Central memory CD8-positive, alpha-beta T cell (primary cell): ENCODE data around the gene LMAN1L.
A peak's percentile ranks its signal among the peaks of the same experiment; 100 is the strongest.

Experiments used
- ATAC-seq: fragments of 150-1000 bp; cut with Tn5 transposase; replicated peaks from 2 replicates; pipeline ENCODE4 v1.10.0; 2022; ENCODE audit warnings: mild to moderate bottlenecking, moderate FRiP score, moderate number of reproducible peaks; ENCODE audit not compliant: poor library complexity, severe bottlenecking; ENCODE audit errors: extremely low read depth
- DNase-seq, 2 donors: peaks; one replicate each; pipeline ENCODE4 v3.0.0; 2021; ENCODE audit warnings: low spot score in 2 of 2
- H3K27ac Mint-ChIP-seq: one replicate; pipeline ENCODE4 v1.8.0; 2022; ENCODE audit warnings: low read depth, mild to moderate bottlenecking, moderate library complexity, mixed read lengths
- H3K27me3 Mint-ChIP-seq: one replicate; pipeline ENCODE4 v1.8.0; 2022; ENCODE audit warnings: mixed read lengths
- H3K36me3 Mint-ChIP-seq: one replicate; pipeline ENCODE4 v1.8.0; 2022; ENCODE audit warnings: mild to moderate bottlenecking, moderate library complexity, mixed read lengths; ENCODE audit not compliant: insufficient read depth
- H3K4me1 Mint-ChIP-seq: one replicate; pipeline ENCODE4 v1.8.0; 2022; ENCODE audit warnings: mixed read lengths
- H3K4me3 Mint-ChIP-seq: one replicate; pipeline ENCODE4 v1.8.0; 2022; ENCODE audit warnings: mild to moderate bottlenecking, moderate library complexity, mixed read lengths
- H3K9me3 Mint-ChIP-seq: one replicate; pipeline ENCODE4 v1.8.0; 2022; ENCODE audit warnings: mixed read lengths

Gene LMAN1L

DNA sequence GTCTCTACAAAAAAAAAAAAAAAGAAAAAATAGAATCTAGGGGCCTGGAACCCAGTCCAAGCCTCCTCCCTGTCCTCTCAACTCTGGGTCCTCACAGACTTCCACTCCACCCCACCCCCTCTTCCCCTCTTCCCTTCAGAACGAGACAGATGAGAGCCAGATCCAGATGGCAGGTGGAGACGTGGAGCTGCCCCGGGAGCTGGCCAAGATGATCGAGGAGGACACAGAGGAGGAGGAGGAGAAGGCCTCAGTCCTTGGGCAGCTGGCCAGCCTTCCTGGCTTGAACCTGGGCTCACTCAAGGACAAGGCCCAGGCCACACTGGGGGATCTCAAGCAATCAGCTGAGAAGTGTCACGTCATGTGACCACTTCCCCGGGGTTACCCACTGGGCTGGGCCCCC is 17.4 kb downstream of the LMAN1L start:
- H3K9me3 Mint-ChIP-seq, result no peaks in the 10 kb centered on the region
- H3K36me3 Mint-ChIP-seq, result no peaks in the 10 kb centered on the region

GRCh38 chr15:74830868-74831267 is 18.2 kb downstream of the LMAN1L start:
- Mint-ChIP-seq H3K36me3 (peaks cover 2% of the 10 kb centered on the region), H3K27me3 (peaks cover 30% of the 10 kb centered on the region), H3K4me1 (peaks cover 9% of the 10 kb centered on the region), H3K27ac (no peak overlapping the region), H3K4me3 (no peak overlapping the region), H3K9me3 (no peaks in the 10 kb centered on the region)
- ATAC-seq (no peak), DNase-seq (no peak)

More for the DNA sequence above, 17.4 kb downstream of the LMAN1L start:
- H3K27ac Mint-ChIP-seq, result no peak overlapping the region
- DNase-seq (no peak), ATAC-seq (no peak)
- no peak overlapping the region for H3K4me3 Mint-ChIP-seq
- H3K27me3 Mint-ChIP-seq, result peaks cover 30% of the 10 kb centered on the region
- peaks cover 6% of the 10 kb centered on the region for H3K4me1 Mint-ChIP-seq

DNA sequence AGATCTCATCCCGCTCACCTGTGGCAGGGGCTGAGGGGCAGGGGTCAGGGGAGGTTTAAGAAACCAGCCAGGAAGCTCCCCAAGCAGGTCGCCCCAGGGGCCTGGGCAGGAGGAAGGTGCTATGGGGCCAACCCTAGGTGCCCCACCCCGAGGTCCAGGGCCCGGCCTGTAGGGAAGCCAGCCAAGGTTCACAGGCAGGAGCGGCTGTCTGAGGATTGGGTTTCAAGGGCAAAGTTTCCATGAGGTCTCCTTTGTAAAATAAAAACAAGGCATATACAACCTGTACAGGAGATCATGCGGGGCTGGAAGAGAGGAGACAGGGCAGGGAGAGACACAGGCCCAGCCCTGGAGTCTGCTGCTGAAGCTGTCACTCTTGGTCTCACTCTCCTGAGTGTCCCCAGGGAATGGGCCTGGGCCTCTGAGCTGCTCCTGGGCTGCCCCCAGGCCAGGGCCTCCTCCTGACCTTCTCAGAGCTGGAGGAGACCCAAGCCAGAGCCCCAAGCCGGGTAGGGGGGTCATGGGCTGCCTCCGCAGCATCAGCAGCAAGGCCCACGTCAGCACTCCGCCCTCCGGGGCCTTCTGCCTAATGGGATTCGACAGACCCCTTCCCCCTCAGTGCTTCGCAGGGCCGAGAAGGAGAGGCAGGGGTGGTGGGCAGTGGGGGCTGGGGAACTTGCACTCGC is 19.3 kb downstream of the LMAN1L start:
- H3K4me3 Mint-ChIP-seq, result no peak overlapping the region
- H3K9me3 Mint-ChIP-seq, result no peaks in the 10 kb centered on the region
- H3K27ac Mint-ChIP-seq, result no peak overlapping the region
- ATAC-seq (no peak), DNase-seq (no peak)
- H3K36me3 Mint-ChIP-seq, result peaks cover 3% of the 10 kb centered on the region
- H3K4me1 Mint-ChIP-seq, result peaks cover 4% of the 10 kb centered on the region
- peaks cover 21% of the 10 kb centered on the region for H3K27me3 Mint-ChIP-seq

- Mint-ChIP-seq H3K36me3 (peaks cover 3% of the 10 kb centered on the region), H3K27me3 (peaks cover 12% of the 10 kb centered on the region), H3K27ac (no peak overlapping the region), H3K9me3 (no peaks in the 10 kb centered on the region), H3K4me1 (peaks cover 4% of the 10 kb centered on the region), H3K4me3 (no peak overlapping the region)
- DNase-seq, result no peak
- no peak for ATAC-seq
These were observed 20.2 kb downstream of the LMAN1L start for GRCh38 chr15:74832826-74833225.

DNA sequence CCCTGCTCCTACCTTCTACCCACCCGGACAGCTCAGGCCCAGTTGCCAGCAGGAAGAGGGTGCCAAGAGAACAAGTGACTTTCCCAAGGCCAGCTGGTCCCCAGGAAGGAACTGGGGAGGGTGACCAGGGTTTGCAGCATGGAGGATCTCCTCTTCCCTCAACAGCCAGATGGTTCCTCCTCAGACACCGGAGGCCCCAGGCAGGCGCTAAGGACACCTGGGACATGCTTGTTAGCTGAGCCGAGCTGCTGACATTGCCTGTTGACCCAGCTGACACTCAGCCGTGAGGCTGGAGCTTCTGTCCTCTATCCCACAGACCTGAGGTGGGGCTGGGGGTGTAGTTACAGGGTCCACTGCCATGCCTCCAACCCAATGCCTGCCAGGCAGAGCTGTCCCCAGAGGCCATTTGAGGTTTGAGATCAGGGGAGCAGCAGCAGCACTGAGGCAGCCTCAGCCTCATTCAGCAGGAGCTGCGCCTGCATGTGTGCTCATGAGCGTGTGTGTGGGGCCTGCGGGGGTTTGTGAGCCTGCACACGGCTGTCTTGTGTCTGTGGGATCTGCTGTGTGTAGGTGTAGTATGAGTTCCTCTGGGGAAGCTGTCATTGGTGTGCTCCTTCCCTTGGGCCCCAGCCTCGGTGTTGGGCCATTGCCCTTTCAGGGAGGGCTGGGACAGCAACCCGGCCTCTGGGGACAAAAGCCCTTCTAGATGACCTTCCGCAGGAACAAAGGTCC is 20.9 kb downstream of the LMAN1L start:
- Mint-ChIP-seq H3K27me3 (peaks cover 5% of the 10 kb centered on the region), H3K27ac (no peak overlapping the region), H3K4me1 (peaks cover 4% of the 10 kb centered on the region), H3K4me3 (no peak overlapping the region), H3K36me3 (peaks cover 3% of the 10 kb centered on the region), H3K9me3 (no peaks in the 10 kb centered on the region)
- DNase-seq (no peak), ATAC-seq (no peak)

- peak; percentile 28 for ATAC-seq
- peaks cover 4% of the 10 kb centered on the region for H3K4me1 Mint-ChIP-seq
- H3K27me3 Mint-ChIP-seq, result no peaks in the 10 kb centered on the region
- DNase-seq, result peak in 1 of 2 donors; percentile 33
- H3K9me3 Mint-ChIP-seq, result no peaks in the 10 kb centered on the region
- peaks cover 3% of the 10 kb centered on the region for H3K36me3 Mint-ChIP-seq
- H3K27ac Mint-ChIP-seq, result no peak overlapping the region
- H3K4me3 Mint-ChIP-seq, result no peak overlapping the region
These were observed 22.7 kb downstream of the LMAN1L start for GRCh38 chr15:74835312-74835823.

DNA sequence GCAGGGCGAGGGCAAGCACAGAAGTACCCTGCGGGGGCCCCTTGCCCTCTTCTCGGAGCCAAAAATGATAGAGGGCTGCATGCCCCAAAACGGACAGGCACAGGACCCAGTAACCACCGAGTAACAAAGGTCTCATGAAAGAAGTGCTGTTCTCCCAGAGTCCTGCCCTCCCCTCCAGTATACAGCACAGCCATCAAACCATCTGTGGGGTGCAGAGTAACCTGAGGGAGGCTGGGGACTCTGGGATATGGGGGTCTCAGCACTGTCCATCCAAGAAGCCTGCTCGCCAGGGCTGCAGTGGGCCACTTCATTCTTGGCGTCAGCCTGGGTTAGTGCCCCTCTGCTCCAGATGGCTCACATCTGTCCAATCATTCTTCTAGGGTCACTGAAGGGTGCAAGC is 24.2 kb downstream of the LMAN1L start:
- H3K27me3 Mint-ChIP-seq, result no peaks in the 10 kb centered on the region
- H3K9me3 Mint-ChIP-seq, result no peaks in the 10 kb centered on the region
- no peak for ATAC-seq
- no peak overlapping the region for H3K27ac Mint-ChIP-seq
- H3K36me3 Mint-ChIP-seq, result peaks cover 3% of the 10 kb centered on the region
- H3K4me1 Mint-ChIP-seq, result peaks cover 17% of the 10 kb centered on the region
- DNase-seq, result no peak
- no peak overlapping the region for H3K4me3 Mint-ChIP-seq

DNA sequence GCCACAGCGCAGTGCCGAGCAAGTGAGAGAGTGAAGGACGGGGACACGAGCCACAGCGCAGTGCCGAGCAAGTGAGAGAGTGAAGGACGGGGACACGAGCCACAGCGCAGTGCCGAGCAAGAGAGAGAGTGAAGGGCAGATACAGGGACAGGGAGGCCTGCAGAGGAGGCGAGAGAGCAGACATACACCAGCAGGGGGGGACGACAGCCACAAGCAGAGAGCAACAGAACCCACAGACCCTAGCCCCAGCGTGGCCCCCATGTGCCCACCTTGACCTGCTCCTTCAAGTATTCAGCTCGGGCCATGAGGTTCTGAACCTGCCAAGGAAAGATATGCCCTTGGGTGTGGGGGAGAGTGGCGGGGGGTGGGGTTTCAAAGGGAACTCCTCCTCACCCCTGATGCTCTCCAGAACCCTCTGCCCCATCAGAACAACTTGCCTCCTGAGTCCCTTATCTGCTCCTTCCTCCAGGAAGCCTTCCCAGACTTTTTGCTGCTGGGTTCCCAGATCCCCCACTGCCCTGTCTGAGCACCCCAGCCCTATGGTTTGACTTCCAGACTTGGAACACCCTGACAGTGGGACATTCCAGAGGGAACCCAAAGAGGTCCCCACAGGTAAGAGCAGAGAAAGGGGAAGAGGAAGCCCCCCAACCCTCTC is 25.0 kb downstream of the LMAN1L start:
- Mint-ChIP-seq H3K9me3 (no peaks in the 10 kb centered on the region), H3K27ac (peak overlapping the region; percentile 67), H3K27me3 (no peaks in the 10 kb centered on the region), H3K4me1 (peaks cover 23% of the 10 kb centered on the region), H3K4me3 (no peak overlapping the region), H3K36me3 (peaks cover 5% of the 10 kb centered on the region)
- DNase-seq (no peak), ATAC-seq (no peak)

DNA sequence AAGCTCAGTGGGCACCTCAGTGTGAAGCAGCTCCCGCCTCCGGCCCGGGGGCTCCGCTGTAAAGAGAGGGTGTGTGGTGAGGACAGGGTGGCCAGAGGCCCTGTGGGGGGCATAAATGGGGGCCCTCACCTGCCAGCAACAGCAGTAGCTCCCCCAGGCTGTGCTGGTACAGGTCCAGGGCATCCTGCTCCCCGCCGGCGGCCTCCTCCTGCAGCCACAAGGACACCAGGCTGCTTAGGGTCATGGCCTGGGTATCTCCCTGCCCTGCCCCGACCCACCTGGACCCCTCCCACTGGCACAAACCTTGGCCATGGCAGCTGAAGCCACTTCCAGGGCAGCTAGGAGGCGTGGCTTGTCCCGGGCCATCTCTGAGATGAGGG is 25.5 kb downstream of the LMAN1L start:
- no peaks in the 10 kb centered on the region for H3K27me3 Mint-ChIP-seq
- H3K27ac Mint-ChIP-seq, result no peak overlapping the region
- no peak overlapping the region for H3K4me3 Mint-ChIP-seq
- DNase-seq, result no peak
- H3K4me1 Mint-ChIP-seq, result peaks cover 28% of the 10 kb centered on the region
- H3K36me3 Mint-ChIP-seq, result peaks cover 7% of the 10 kb centered on the region
- no peaks in the 10 kb centered on the region for H3K9me3 Mint-ChIP-seq
- no peak for ATAC-seq

DNA sequence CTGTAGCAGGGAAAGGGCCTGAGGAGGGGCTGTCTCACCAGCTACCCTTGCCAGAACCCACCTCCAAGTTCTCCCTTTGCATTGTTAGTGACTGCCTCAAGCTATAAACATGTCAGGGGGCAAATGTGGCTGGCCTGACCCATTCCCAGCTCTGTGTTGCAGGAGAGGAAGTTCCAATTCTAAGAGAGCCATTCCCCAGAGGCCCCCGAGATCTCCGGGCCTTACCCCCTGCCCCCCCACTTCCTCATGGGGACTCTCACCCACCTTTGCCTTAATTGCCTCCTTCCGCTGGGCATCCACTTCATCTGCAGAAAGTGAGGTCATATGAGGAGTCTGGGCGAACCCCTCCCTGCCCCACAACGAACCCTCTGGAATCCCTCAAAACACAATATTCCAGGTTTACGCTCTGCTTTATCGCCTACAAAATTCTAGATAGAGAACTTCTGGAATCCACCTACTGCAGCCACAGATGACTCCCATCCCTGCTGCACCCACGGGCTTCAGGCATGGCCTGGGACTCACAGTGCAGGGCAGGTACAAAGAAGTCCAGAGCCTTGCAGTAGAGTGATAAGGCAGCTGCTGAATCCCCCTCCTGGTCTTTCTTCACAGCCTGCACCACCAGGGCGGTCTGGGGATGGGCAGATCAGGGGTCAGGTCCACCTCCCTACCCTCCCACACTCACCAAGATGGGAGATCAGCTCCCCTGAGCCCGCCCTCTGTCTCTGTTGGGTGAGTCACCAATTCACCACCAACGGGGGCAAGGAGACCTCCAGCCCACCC is 26.3 kb downstream of the LMAN1L start:
- Mint-ChIP-seq H3K27ac (no peak overlapping the region), H3K9me3 (no peaks in the 10 kb centered on the region), H3K36me3 (peaks cover 7% of the 10 kb centered on the region), H3K4me1 (peaks cover 34% of the 10 kb centered on the region), H3K4me3 (no peak overlapping the region), H3K27me3 (no peaks in the 10 kb centered on the region)
- ATAC-seq, result no peak
- DNase-seq, result no peak

DNA sequence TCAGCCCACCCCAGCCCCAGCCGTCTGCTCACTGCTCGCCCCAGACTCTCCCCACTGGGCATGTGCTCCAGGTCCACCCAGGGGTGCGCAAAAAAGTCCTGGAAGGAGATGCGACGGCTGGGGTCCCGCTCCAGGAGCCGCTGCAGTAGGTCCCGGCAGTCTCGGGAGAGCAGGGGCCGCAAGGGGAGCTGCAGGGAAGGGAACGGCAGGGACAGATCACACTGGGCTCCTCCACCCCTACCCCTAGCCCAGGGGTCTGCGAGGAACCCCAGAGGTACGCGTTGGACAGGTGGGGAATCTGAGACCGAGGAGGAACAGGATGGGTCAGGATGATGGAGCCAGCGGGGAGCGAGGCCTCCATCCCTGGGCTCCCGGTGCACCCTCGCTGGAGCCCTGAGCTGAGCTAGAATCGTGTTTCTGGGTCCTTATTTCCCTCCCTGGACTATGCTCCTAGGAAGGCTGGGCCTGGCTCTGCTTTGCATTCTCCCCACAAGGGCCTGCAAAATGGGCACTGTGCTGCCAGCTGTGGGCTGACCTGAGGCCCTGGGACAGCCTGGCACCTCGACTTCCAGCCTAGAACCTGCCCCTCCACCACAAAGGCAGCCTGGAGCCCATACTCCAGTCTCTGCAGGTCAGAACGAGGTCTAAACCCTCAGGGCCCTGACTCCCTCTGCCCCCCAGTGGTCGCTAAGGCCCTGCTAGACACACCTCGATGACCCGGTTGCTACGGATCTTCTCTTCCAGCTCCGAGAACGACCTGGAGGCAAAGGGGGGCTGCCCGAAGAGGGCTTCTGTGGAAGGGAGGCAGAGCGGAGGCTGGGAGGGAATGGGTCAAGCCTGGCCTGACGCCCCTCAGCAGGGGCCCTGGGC is 27.1 kb downstream of the LMAN1L start:
- Mint-ChIP-seq H3K36me3 (peaks cover 11% of the 10 kb centered on the region), H3K27me3 (no peaks in the 10 kb centered on the region), H3K4me3 (no peak overlapping the region), H3K4me1 (peaks cover 41% of the 10 kb centered on the region), H3K27ac (no peak overlapping the region), H3K9me3 (no peaks in the 10 kb centered on the region)
- ATAC-seq, result no peak
- no peak for DNase-seq
